CD4-positive, alpha-beta T cell treated with Interleukin-17A for 4 hours (primary cell): ENCODE results near the gene FGG.
"Not testable (repeated sequence)": the region's sequence is repeated elsewhere in the genome, so short reads cannot be mapped to it uniquely, and the experiment has no call there.

Experiments used
- DNase-seq: peaks from one replicate; pipeline ENCODE4 v3.0.0-alpha.2; 2020; ENCODE audit warnings: mixed read lengths

FGG gene

GRCh38 chr4:154610582-154610981 is 1.9 kb downstream of the FGG start:
- DNase-seq = no peak

DNA sequence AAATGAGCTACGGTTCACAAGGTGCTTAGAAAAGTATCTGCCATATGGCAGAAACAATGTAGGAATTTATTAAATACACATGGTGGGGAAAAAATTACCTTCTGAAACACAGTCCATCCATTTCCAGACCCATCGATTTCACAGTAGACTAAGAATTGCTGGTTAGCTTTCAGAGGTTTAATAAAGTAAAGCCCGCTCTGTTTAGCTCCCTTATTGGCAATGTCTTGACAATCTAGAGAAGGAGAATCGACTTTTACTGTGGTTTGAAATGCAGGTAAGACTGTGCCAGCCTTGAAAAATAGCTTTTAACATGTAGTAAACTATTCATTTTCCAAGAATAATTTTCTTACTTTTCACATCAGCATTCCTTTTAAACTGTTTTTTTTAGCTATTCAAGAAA is 2.9 kb downstream of the FGG start:
- no peak for DNase-seq

GRCh38 chr4:154608361-154609252 is 3.8 kb downstream of the FGG start:
- DNase-seq = no peak

GRCh38 chr4:154606728-154607723 is 5.4 kb downstream of the FGG start:
- no peak for DNase-seq

- DNase-seq = no peak
Observed at GRCh38 chr4:154604696-154605200, 7.7 kb downstream of the FGG start.

- no peak for DNase-seq
Observed at GRCh38 chr4:154603033-154603943, 9.2 kb downstream of the FGG start.

GRCh38 chr4:154602404-154603020 is 9.9 kb downstream of the FGG start:
- DNase-seq = no peak

DNA sequence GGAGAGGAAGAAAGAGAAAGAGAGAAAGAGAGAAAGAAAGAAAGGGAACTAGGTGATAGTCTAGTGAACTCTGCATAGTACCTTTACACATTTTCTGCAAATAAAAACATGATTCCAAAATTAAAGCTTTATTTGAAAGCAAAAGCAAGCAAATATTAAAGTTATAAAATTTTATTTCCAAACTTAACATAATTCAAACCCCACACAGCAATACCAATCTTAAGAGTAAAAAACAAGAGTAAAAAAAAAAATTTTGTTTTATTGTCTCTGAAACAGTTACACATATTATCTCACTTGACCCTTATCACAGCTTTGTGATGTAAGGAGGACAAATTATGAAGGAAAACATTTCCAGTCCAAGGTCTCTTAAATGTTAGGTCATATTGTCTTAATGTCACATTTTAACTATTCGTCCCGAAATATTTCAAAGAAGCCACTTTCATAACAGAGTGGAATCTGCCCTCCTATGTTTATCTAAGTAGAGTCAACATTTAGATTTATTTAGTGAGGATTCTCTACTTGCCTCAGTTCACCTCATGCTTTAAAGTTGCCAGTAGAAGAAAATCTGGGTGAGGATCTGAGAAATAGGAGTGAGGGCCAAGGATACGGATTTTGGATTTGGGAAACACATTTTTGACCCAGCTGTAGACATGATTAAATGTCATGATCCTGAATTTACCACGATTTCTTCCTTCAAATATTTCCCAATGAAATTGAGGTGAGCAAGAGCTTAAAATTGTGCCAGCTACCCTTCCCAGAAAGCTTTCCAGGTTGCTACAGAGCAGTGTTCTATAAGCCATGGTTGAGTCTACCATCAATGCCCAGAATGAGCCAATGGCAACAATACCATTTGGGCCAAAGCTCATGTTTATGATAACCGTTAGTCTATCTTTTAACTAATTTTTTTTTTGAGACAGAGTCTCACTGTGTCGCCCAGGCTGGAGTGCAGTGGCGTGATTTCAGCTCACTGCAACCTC is 14.4 kb downstream of the FGG start:
- no peak for DNase-seq

GRCh38 chr4:154597281-154597680 is 15.2 kb downstream of the FGG start:
- not testable (repeated sequence) for DNase-seq

- DNase-seq = no peak
Observed at GRCh38 chr4:154595807-154596206, 16.6 kb downstream of the FGG start.

DNA sequence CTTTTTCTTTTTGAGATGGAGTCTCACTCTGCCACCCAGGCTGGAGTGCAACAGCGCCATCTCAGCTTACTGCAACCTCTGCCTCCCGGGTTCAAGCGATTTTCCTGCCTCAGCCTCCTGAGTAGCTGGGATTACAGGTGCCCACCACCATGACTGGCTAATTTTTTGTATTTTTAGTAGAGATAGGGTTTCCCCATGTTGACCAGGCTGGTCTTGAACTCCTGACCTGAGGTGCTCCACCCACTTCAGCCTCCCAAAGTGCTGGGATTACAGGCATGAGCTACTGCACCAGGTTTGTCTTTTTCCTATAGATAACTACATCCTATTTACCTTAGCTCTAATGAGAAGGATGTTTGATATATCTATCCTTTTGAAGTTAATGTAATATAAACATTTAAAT is 18.1 kb downstream of the FGG start:
- not testable (repeated sequence) for DNase-seq

GRCh38 chr4:154593868-154594267 is 18.6 kb downstream of the FGG start:
- no peak for DNase-seq

- DNase-seq = no peak
Observed at GRCh38 chr4:154591890-154592289, 20.6 kb downstream of the FGG start.

DNA sequence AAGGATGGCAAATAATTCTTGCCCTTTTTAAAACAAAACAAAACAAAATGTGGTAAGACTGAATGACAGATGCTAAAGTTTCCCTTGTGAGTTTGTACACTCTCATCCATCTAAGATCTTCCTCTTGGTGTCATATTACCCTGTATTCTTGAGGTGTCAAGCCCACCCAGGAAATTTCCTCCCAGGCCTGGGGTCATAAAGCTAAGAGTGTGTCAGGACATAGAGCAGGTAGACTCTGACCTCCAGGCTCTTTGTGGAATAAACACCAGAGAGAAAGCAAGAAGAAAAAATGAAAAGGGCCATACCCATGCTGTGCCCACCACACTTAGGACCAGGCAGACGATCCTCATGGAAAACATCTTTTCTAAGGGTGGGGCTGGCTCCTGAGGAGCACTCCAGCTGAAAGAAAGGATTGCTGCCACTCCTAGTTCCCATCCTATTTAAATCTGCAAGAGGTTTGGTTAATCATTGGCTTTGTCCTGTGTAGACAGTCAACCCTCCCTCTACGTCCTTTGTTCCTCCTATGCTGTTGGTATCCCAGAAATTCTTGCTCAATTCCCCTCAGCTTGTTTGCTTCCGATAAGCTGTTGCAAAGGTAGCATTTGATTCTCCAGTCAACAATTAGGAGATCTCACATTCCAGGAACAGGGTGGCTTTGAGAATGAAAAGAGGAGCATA is 22.0 kb downstream of the FGG start, which contains the start of gene FGA:
FGA (minus strand) TSS at position 414 of the 678 bp plus-strand sequence; CDS start at position 359, 55 bp downstream.
- DNase-seq = no peak

- no peak for DNase-seq
Observed at GRCh38 chr4:154589296-154590197, 22.9 kb downstream of the FGG start.

- no peak for DNase-seq
Observed at GRCh38 chr4:154588198-154588597, 24.3 kb downstream of the FGG start.

- DNase-seq = no peak
Observed at GRCh38 chr4:154586296-154587033, 26.0 kb downstream of the FGG start.
